A549 (cell line): ENCODE data around the gene CREB5. TPM values are rescaled to one million over a fixed set of nuclear protein-coding genes. Genes with fewer than 3 reads are reported as not detected.

ENCODE experiments used
- ATAC-seq, 2 experiments: fragments of 200-7000 bp in 1 of 2; fragments of >200 bp in 1 of 2; cut with Nextera tagmentation in 1 of 2; cut with Tn5 transposase in 1 of 2; 3 replicates each; pipeline versions ENCODE4 v1.8.0 to v1.9.1; 2018 to 2020; ENCODE audit warnings: mild to moderate bottlenecking in 1 of 2, moderate library complexity in 1 of 2
- CTCF ChIA-PET: fragments of 300-600 bp; sonication (Branson Sonifier 250); formaldehyde crosslinking; extraction: SDS; loops from one replicate; lab custom pipeline; 2021; ENCODE audit warnings: antibody characterized with exemption, inconsistent platforms; lab: Yijun Ruan, JAX
- POLR2A ChIA-PET: fragments of 350-600 bp; formaldehyde crosslinking; extraction: SDS; loops from one replicate; lab custom pipeline; 2021; ENCODE audit warnings: antibody characterized with exemption, inconsistent platforms; lab: Yijun Ruan, JAX
- DNase-seq, 2 experiments: peaks; one replicate each; pipeline versions ENCODE4 v3.0.0 to v3.0.0-alpha.2; 2011 to 2016; ENCODE audit warnings: low read depth in 1 of 2, low spot score in 1 of 2
- FAIRE-seq: peaks from 2 replicates; lab custom pipeline; 2011; peaks lifted over from hg19 to GRCh38; lab: Jason Lieb, UNC
- H3K27ac ChIP-seq, 2 experiments: fragments of >200 bp; sonication (Bioruptor Twin); formaldehyde crosslinking; 3 replicates each; pipeline ENCODE4 v1.5.1; 2016 to 2017
- H3K4me1 ChIP-seq: fragments of >200 bp; sonication (Bioruptor Twin); formaldehyde crosslinking; 3 replicates; pipeline ENCODE4 v1.6.1; 2016
- H3K4me2 ChIP-seq: fragments of >200 bp; sonication (Bioruptor Twin); formaldehyde crosslinking; 3 replicates; pipeline ENCODE4 v1.6.1; 2016
- H3K4me3 ChIP-seq: fragments of >200 bp; sonication (Bioruptor Twin); formaldehyde crosslinking; 3 replicates; pipeline ENCODE4 v1.5.1; 2016
- H3K9me3 ChIP-seq: fragments of >200 bp; sonication (Bioruptor Twin); formaldehyde crosslinking; 3 replicates; pipeline ENCODE4 v1.6.1; 2016
- BHLHE40 ChIP-seq: IDR thresholded peaks from 2 replicates; pipeline ENCODE4 v1.6.1; 2012; ENCODE audit warnings: low read depth, low read length, inconsistent platforms
- CBX2 ChIP-seq: fragments of 200-600 bp; sonication (generic); IDR thresholded peaks from 2 replicates; pipeline ENCODE4 v1.6.1; 2016; ENCODE audit warnings: low read depth, mild to moderate bottlenecking, borderline replicate concordance
- CEBPB ChIP-seq, 2 experiments: fragments of >200 bp in 1 of 2; sonication (Bioruptor Twin) in 1 of 2; formaldehyde crosslinking in 1 of 2; IDR thresholded peaks; 2 replicates each; pipeline ENCODE4 v1.6.1; 2012 to 2016
- CHD2 ChIP-seq: fragments of 150-350 bp; IDR thresholded peaks from 2 replicates; pipeline ENCODE4 v1.6.1; 2014; ENCODE audit warnings: low read length; ENCODE audit not compliant: partially characterized antibody
- CHD4 ChIP-seq: fragments of 200-600 bp; sonication (generic); IDR thresholded peaks from 2 replicates; pipeline ENCODE4 v1.6.1; 2016; ENCODE audit warnings: antibody characterized with exemption, mild to moderate bottlenecking, borderline replicate concordance
- EHMT2 ChIP-seq: fragments of 200-600 bp; sonication (generic); IDR thresholded peaks from 2 replicates; pipeline ENCODE4 v1.6.1; 2016; ENCODE audit warnings: antibody characterized with exemption, low read depth, mild to moderate bottlenecking, moderate library complexity
- EP300 ChIP-seq, 2 experiments: fragments of >200 bp; sonication (Bioruptor Twin); formaldehyde crosslinking; IDR thresholded peaks; 2 replicates in 1 of 2; 3 replicates in 1 of 2; pipeline ENCODE4 v1.6.1; 2016 to 2017
- ESRRA ChIP-seq: fragments of 150-350 bp; IDR thresholded peaks from 2 replicates; pipeline ENCODE4 v1.6.1; 2014; ENCODE audit warnings: mild to moderate bottlenecking, low read length, borderline replicate concordance
- FOXS1 ChIP-seq: fragments of 250-450 bp; sonication (Bioruptor Pico); IDR thresholded peaks from 2 replicates; pipeline ENCODE4 v1.5.0; 2020; ENCODE audit warnings: mild to moderate bottlenecking, moderate library complexity
- GATA3 ChIP-seq: IDR thresholded peaks from 2 replicates; pipeline ENCODE4 v1.6.1; 2012; ENCODE audit warnings: borderline replicate concordance
- HEYL ChIP-seq: fragments of 250-450 bp; sonication (Bioruptor Pico); IDR thresholded peaks from 2 replicates; pipeline ENCODE4 v1.8.0; 2021; ENCODE audit warnings: mild to moderate bottlenecking, moderate library complexity
- JUNB ChIP-seq: fragments of >200 bp; sonication (Bioruptor Twin); formaldehyde crosslinking; IDR thresholded peaks from 2 replicates; pipeline ENCODE4 v1.6.1; 2016
- KDM5A ChIP-seq: fragments of 200-600 bp; sonication (generic); IDR thresholded peaks from 2 replicates; pipeline ENCODE4 v1.6.1; 2016; ENCODE audit warnings: antibody characterized with exemption, mild to moderate bottlenecking
- MYC ChIP-seq: IDR thresholded peaks from 2 replicates; pipeline ENCODE4 v1.6.1; 2012; ENCODE audit warnings: mild to moderate bottlenecking, inconsistent platforms, low read length, improper control_type of control experiment, borderline replicate concordance
- NFE2L2 ChIP-seq: fragments of 150-350 bp; conservative IDR thresholded peaks from 2 replicates; pipeline ENCODE4 v1.6.1; 2014; ENCODE audit warnings: low read length
- PHF8 ChIP-seq: fragments of 200-600 bp; sonication (generic); IDR thresholded peaks from 2 replicates; pipeline ENCODE4 v1.6.1; 2016; ENCODE audit warnings: low read depth, mild to moderate bottlenecking, antibody characterized with exemption, moderate library complexity, borderline replicate concordance
- POLR2AphosphoS2 ChIP-seq: conservative IDR thresholded peaks from 2 replicates; pipeline ENCODE4 v1.6.1; 2012; ENCODE audit warnings: low read length, improper control_type of control experiment, inconsistent platforms
- RAD21 ChIP-seq, 2 experiments: fragments of >200 bp in 1 of 2; sonication (Bioruptor Twin) in 1 of 2; formaldehyde crosslinking in 1 of 2; IDR thresholded peaks in 1 of 2; conservative IDR thresholded peaks in 1 of 2; 2 replicates in 1 of 2; 3 replicates in 1 of 2; pipeline ENCODE4 v1.6.1; 2012 to 2018; ENCODE audit warnings: inconsistent platforms in 1 of 2
- RARB ChIP-seq: fragments of 250-450 bp; sonication (Bioruptor Pico); IDR thresholded peaks from 2 replicates; pipeline ENCODE4 v1.8.0; 2021; ENCODE audit warnings: mild to moderate bottlenecking, moderate library complexity
- RCOR1 ChIP-seq: fragments of 150-350 bp; IDR thresholded peaks from 2 replicates; pipeline ENCODE4 v1.6.1; 2014; ENCODE audit warnings: antibody characterized with exemption, low read length, low read depth
- RFX5 ChIP-seq: fragments of 450-650 bp; IDR thresholded peaks from 2 replicates; pipeline ENCODE4 v1.7.1; 2014; ENCODE audit warnings: antibody characterized with exemption, mild to moderate bottlenecking, moderate library complexity
- SMC3 ChIP-seq: fragments of >200 bp; sonication (Bioruptor Twin); formaldehyde crosslinking; IDR thresholded peaks from 3 replicates; pipeline ENCODE4 v1.6.1; 2018; ENCODE audit warnings: inconsistent platforms
- TP53 ChIP-seq: fragments of 250-450 bp; sonication (Bioruptor Pico); IDR thresholded peaks from 2 replicates; pipeline ENCODE4 v1.5.0; 2021; ENCODE audit warnings: mild to moderate bottlenecking, moderate library complexity
- ZSCAN20 ChIP-seq: fragments of 250-450 bp; sonication (Bioruptor Pico); IDR thresholded peaks from 2 replicates; pipeline ENCODE4 v1.8.0; 2022; ENCODE audit warnings: mild to moderate bottlenecking, moderate library complexity
- WGBS: methylation state at CpG from one replicate; pipeline ENCODE4 v1.1.6; 2017; ENCODE audit errors: missing lambda C conversion rate; 5-methylcytosine and 5-hydroxymethylcytosine counted together
- polyA plus RNA-seq, 4 experiments: library from polyadenylated mRNA; depleted of rRNA in 3 of 4; stranded (reverse); fragments of >200 nt; fragmentation: RNase III in 1 of 4; extraction: RNeasy Plus Mini Kit Qiagen cat#74134 plus additional on column Dnase treatment in 1 of 4; gene quantifications; 2 replicates in 3 of 4; 3 replicates in 1 of 4; pipeline ENCODE4 v1.2.3, GENCODE V29; 2011 to 2017
- TF ChIP-seq, protein P1 (sequence below): fragments of 250-450 bp; sonication (Bioruptor Pico); IDR thresholded peaks from 2 replicates; pipeline ENCODE4 v1.5.0; 2021; ENCODE audit warnings: mild to moderate bottlenecking, moderate library complexity, borderline replicate concordance
- TF ChIP-seq, protein P2 (sequence below): fragments of 150-350 bp; IDR thresholded peaks from 2 replicates; pipeline ENCODE4 v1.6.1; 2014; ENCODE audit warnings: low read depth, mild to moderate bottlenecking, low read length
- TF ChIP-seq, protein P3 (sequence below): fragments of >200 bp; sonication (Bioruptor Twin); formaldehyde crosslinking; IDR thresholded peaks from 3 replicates; pipeline ENCODE4 v1.5.1; 2016
- TF ChIP-seq, protein P4 (sequence below): fragments of >200 bp; sonication (Bioruptor Twin); formaldehyde crosslinking; IDR thresholded peaks from 3 replicates; pipeline ENCODE4 v1.6.1; 2016

CREB5 gene
- polyA plus RNA-seq, 2 of the 4 experiments (the other 2 are of a cell fraction), result 0.61 to 1.5 TPM

DNA sequence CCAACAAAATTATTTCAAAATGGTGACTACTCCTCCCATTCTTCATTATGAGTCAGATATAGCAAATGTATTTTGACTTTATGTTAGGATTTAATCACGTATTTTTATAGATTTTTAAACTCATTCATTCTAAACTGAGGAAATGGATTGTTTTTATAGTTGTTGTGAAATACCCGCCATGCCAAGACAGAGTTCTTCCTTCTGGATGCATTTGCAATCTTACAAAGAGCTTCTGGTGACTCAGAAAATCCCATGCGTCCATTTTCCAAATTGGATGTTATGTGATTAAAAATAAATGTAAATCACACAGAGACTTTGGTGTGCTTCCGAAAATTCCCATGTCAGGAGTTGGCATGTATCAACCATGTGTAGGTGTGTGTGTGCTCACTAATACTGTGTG, 366.5 kb downstream of the CREB5 start:
- FAIRE-seq, result no peak
- Histone ChIP-seq H3K4me1 (0 out of 3 replicates have a peak, but pooled peaks cover under 1% of the 10 kb centered on the region), H3K27ac (no peak overlapping the region), H3K4me2 (no peak overlapping the region), H3K4me3 (no peak overlapping the region), H3K9me3 (no peaks in the 10 kb centered on the region)
- 32% methylated on average over 4 of the region's 4 CpGs for WGBS
- TF ChIP-seq RCOR1 (no peak), FOXS1 (CRISPR knock-in tag) (no peak), TP53 (CRISPR knock-in tag) (no peak), EP300 (IDR thresholded peaks at IDR 0.05) (no peak), CEBPB (IDR thresholded peaks at IDR 0.05) (no peak), RFX5 (no peak), ESRRA (no peak), SMC3 (no peak), NFE2L2 (no peak), KDM5A (no peak), CHD4 (no peak), JUNB (no peak)
- TF ChIP-seq, protein P1, sequence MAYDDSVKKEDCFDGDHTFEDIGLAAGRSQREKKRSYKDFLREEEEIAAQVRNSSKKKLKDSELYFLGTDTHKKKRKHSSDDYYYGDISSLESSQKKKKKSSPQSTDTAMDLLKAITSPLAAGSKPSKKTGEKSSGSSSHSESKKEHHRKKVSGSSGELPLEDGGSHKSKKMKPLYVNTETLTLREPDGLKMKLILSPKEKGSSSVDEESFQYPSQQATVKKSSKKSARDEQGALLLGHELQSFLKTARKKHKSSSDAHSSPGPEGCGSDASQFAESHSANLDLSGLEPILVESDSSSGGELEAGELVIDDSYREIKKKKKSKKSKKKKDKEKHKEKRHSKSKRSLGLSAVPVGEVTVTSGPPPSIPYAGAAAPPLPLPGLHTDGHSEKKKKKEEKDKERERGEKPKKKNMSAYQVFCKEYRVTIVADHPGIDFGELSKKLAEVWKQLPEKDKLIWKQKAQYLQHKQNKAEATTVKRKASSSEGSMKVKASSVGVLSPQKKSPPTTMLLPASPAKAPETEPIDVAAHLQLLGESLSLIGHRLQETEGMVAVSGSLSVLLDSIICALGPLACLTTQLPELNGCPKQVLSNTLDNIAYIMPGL (CRISPR knock-in tag), result no peak
- TF ChIP-seq, protein P2, sequence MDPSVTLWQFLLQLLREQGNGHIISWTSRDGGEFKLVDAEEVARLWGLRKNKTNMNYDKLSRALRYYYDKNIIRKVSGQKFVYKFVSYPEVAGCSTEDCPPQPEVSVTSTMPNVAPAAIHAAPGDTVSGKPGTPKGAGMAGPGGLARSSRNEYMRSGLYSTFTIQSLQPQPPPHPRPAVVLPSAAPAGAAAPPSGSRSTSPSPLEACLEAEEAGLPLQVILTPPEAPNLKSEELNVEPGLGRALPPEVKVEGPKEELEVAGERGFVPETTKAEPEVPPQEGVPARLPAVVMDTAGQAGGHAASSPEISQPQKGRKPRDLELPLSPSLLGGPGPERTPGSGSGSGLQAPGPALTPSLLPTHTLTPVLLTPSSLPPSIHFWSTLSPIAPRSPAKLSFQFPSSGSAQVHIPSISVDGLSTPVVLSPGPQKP, result no peak
- ChIA-PET CTCF (no interaction called here), POLR2A (no interaction called here)
- no peak for ATAC-seq
- DNase-seq, result no peak

DNA sequence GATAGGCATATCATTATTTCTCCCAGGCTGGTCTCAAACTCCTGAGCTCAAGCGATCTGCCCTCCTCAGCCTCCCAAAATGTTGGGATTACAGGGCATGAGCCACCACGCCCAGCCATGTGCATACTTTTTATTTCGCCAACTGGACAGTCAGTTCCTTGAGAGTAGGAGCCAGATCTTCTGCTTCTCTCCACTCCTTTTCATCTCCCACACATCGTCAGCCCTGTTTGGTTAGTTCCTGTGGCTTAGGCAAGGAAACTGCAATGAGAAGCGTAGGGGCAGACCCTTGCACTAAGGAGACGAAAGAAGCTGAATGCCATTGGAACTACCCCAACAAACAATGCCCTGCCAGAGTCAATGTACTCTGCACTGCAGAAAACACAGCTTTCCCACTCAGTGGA, 367.6 kb downstream of the CREB5 start:
- WGBS, result 51% methylated on average over 6 of the region's 6 CpGs
- no peak for ATAC-seq
- no peak for DNase-seq
- Histone ChIP-seq H3K27ac (no peak overlapping the region), H3K9me3 (no peaks in the 10 kb centered on the region), H3K4me1 (no peaks in the 10 kb centered on the region), H3K4me3 (no peak overlapping the region), H3K4me2 (no peak overlapping the region)
- no peak for FAIRE-seq
- ChIA-PET CTCF (interaction anchor here (0.6 to 0.9 kb wide), 3 partner anchors 10 to 101 kb away, joined by 3 to 4 read pairs (median 3); no protein-coding TSS in a partner anchor), POLR2A (no interaction called here)
- TF ChIP-seq BHLHE40, result no peak
- TF ChIP-seq, protein P3, sequence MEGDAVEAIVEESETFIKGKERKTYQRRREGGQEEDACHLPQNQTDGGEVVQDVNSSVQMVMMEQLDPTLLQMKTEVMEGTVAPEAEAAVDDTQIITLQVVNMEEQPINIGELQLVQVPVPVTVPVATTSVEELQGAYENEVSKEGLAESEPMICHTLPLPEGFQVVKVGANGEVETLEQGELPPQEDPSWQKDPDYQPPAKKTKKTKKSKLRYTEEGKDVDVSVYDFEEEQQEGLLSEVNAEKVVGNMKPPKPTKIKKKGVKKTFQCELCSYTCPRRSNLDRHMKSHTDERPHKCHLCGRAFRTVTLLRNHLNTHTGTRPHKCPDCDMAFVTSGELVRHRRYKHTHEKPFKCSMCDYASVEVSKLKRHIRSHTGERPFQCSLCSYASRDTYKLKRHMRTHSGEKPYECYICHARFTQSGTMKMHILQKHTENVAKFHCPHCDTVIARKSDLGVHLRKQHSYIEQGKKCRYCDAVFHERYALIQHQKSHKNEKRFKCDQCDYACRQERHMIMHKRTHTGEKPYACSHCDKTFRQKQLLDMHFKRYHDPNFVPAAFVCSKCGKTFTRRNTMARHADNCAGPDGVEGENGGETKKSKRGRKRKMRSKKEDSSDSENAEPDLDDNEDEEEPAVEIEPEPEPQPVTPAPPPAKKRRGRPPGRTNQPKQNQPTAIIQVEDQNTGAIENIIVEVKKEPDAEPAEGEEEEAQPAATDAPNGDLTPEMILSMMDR, result no peak
- TF ChIP-seq PHF8, result no peak
- TF ChIP-seq, protein P4, sequence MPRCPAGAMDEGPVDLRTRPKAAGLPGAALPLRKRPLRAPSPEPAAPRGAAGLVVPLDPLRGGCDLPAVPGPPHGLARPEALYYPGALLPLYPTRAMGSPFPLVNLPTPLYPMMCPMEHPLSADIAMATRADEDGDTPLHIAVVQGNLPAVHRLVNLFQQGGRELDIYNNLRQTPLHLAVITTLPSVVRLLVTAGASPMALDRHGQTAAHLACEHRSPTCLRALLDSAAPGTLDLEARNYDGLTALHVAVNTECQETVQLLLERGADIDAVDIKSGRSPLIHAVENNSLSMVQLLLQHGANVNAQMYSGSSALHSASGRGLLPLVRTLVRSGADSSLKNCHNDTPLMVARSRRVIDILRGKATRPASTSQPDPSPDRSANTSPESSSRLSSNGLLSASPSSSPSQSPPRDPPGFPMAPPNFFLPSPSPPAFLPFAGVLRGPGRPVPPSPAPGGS, result no peak
- no peak for TF ChIP-seq MYC
- TF ChIP-seq RFX5, result no peak
- TF ChIP-seq GATA3, result no peak
- TF ChIP-seq, protein P1 (CRISPR knock-in tag), result no peak
- TF ChIP-seq CHD2, result no peak
- TF ChIP-seq ZSCAN20, result no peak
- TF ChIP-seq CEBPB (IDR thresholded peaks at IDR 0.05), result no peak
- TF ChIP-seq HEYL (CRISPR knock-in tag), result no peak
- TF ChIP-seq POLR2AphosphoS2, result no peak
- no peak for TF ChIP-seq RARB (CRISPR knock-in tag)
- TF ChIP-seq JUNB, result no peak
- no peak for TF ChIP-seq ESRRA
- no peak for TF ChIP-seq RAD21 (conservative IDR thresholded peaks at IDR 0.05 in 1 of 2, IDR thresholded peaks at IDR 0.05 in 1 of 2)
- TF ChIP-seq EHMT2, result no peak
- TF ChIP-seq CBX2, result no peak
